ENCODE data around the gene TTC5.

DNA sequence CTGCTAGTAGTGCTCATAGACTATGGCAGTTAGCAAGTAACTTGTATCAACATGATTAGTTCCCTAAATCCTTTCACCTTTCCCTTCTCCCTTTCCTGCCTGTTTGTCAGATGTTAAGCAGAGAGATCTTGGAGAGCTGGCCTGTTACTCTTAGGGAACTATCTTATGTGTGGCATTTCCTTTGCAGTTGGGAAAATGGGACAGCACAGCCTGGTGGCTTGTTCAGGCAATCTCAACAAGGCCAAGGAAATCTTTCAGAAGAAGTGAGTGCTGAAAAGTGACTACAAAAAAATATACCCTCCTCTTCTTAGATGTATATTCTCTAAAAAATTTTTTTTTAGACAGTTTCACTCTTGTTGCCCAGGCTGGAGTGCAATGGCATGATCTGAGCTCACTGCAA is 45.1 kb upstream of the TTC5 start:
- TF ChIP-seq, protein P1, sequence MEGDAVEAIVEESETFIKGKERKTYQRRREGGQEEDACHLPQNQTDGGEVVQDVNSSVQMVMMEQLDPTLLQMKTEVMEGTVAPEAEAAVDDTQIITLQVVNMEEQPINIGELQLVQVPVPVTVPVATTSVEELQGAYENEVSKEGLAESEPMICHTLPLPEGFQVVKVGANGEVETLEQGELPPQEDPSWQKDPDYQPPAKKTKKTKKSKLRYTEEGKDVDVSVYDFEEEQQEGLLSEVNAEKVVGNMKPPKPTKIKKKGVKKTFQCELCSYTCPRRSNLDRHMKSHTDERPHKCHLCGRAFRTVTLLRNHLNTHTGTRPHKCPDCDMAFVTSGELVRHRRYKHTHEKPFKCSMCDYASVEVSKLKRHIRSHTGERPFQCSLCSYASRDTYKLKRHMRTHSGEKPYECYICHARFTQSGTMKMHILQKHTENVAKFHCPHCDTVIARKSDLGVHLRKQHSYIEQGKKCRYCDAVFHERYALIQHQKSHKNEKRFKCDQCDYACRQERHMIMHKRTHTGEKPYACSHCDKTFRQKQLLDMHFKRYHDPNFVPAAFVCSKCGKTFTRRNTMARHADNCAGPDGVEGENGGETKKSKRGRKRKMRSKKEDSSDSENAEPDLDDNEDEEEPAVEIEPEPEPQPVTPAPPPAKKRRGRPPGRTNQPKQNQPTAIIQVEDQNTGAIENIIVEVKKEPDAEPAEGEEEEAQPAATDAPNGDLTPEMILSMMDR (IDR thresholded peaks at IDR 0.05) = peak in 4 of 7 experiments; percentile 7 to 16 (median 12)
- TF ChIP-seq POLR2A (IDR thresholded peaks at IDR 0.05) = no peak
